Activated T-cell treated with anti-CD3 and anti-CD28 coated beads for 24 hours (primary cell): ENCODE data around the gene FLNB.
A peak's percentile ranks its signal among the peaks of the same experiment; 100 is the strongest.
"Not testable (repeated sequence)": the region's sequence is repeated elsewhere in the genome, so short reads cannot be mapped to it uniquely, and the experiment has no call there.

Source experiments
- DNase-seq: peaks from one replicate; pipeline ENCODE4 v3.0.0-alpha.2; 2020; ENCODE audit warnings: low read depth

The FLNB gene

DNA sequence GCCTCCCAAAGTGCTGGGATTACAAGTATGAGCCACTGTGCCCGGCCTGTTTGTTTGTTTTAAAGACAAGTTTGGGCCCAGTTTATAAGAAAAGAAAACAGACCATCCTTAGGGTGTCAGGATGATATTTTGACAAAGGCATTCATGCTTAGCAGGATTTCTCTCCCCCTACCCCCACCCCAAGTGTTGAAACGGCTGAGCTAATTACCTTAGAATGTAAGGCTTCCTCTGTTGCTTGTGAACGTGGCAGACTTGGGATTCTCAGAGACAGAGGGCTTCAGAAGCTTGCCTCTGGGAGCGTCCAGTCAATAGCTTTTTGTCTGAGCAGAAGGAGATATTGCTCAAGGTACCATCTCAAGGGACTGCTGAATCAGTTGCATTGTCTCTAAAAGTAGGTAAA lies 24.0 kb downstream of the FLNB start:
- DNase-seq = no peak

DNA sequence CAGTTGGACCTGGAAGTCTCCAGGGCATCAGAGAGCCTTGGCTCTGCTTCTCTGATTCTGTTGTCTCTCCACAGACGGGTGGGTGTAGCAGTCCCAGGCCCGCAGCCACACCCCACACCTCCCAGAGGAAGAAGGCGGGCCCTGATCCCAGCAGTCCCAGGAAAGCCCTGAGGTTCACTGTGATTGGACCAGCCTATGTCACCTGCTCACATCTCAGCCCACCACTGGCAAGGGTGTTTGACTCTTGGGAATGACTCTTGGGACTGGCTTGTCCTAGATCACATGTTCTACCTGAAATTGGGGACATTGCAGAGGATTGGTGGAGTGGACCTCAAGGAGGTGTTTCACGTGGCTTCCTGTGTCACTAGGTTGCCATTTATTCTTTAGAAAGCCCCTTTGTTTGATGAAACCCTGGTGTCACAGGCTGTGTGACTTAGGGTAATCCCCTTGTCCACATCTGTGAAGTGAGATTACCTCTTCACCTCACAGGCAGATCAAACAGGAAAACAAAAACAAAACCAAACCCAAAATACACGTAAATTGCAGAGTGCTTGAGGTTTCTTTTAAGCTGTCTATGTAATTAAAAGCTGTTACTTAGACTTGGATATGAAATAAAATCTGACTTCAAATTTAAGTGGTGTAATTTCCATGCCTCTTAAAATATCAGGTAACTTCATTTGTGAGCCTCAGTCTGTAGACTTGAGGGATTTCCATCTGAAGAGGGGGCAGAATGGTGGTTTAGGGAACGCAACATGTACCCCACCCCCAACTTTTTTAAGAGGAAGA lies 26.7 kb downstream of the FLNB start:
- peak; percentile 32 for DNase-seq

DNA sequence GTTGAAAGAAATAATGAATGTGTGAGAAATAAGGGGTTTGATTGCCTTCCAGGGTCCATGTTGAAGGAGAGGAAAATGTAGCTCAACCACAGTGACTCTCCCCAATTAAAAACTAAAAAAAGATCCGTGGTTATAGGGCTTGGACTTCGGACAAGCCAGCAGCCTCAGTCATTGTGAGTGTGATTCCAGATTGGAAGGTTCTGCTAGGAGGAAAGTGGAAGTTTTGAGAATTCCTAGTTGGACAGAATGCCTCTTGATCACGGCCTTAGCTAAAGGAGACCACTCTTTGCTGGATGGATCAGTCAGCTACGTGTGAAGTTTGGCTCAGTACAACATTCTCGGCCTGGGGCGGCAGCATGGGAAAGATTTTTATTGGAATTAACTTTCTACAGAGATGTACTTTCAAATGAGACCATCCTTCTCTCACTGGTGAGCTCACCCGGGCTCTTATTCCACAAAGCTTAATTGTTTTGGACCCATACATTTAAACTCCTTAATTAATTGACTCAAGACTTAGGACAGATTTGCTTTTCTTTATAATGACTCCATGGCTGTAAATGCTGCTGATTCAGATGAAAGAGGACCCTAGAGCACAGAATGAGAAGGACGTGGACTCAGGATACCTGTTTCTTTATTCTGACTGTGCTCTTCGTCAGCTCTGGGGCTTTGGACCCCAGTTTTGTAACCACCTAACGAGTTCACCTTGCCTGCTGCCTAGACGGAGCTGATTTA lies 27.5 kb downstream of the FLNB start:
- DNase-seq = no peak

DNA sequence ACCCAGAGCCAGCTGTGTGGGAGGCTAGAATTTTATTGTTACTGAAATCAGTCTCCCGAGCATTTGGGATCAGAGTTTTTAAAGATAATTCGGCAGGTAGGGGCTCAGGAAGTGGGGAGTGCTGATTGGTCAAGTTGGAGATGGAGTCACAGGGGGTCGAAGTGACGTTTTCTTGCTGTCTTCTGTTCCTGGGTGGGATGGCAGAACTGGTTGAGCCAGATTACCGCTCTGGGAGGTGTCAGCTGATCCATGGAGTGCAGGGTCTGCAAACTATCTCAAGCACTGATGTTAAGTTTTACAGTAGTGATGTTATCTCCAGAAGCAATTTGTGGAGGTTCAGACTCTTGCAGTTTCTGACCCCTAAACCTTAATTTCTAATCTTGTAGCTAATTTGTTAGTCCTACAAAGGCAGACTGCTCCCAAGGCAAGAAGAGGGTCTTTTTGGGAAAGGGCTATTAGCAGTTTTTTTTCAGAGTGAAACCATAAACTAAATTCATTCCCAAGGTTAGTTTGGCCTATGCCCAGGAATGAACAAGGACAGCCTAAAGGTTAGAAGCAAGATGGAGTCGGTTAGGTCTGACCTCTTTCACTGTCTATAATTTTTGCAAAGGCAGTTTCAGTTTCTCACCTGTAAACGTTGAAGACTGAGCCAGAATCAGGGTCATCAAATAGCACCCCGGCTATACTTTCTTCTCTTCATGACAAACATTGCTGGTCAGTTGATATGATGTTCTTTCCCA lies 28.2 kb downstream of the FLNB start:
- DNase-seq = no peak

DNA sequence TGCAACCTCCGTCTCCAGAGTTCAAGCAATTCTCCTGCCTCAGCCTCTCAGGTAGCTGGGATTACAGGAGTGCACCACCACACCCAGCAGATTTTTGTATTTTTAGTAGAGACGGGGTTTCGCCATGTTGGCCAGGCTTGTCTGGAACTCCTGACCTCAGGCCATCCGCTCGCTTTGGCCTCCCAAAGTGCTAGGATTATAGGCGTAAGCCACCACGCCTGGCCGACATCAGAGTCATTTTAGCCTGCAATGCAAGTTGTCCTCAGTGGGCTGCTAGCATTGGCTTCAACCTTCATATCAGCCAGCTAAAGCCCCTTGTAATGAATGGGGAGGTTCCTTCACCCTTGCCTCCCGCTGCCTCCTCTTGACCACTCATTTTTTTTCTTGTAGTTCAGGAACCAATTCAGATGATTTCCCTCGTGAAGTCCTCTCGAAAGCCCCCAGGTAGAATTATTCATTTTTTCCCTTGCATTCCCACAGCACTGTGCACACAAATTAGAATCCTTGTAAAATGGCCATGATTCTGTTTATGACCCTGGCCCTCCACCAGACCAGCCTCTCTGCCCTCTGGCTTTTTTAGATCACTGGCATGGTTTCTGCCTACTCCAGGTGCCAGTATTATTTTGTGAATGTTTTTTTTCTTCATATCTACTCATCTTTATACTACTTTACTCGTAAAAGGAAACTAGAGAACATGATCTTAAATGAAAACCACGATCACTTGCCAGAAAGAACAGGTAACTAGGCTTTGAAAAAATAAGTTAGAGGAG lies 29.1 kb downstream of the FLNB start:
- DNase-seq = no peak

DNA sequence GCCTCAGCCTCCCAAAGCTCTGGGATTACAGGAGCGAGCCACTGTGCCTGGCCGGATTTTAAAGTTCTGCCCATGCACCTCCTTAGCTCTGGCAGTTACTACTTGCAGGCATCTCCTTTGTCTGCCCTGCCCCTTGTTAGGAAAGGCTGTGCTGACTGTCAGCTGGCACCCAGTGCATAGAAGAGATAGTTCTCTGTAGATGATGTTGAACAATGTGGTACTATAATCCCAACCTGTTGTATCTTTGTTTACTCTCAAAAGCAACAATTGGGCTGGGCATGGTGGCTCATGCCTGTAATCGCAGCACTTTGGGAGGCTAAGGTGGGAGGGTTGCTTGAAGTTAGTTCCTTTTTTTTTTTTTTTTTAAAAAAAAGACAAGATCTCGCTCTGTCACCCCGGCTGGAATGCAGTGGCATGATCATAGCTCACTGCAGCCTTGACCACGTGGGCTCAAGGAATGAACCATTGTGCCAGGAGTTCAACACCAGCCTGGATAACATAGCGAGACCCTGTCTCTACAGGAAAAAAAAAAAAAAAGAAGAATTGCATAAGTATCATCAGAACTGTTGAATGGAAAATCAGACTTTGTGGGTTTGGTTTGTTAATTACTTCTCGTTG lies 30.6 kb downstream of the FLNB start:
- no peak for DNase-seq

DNA sequence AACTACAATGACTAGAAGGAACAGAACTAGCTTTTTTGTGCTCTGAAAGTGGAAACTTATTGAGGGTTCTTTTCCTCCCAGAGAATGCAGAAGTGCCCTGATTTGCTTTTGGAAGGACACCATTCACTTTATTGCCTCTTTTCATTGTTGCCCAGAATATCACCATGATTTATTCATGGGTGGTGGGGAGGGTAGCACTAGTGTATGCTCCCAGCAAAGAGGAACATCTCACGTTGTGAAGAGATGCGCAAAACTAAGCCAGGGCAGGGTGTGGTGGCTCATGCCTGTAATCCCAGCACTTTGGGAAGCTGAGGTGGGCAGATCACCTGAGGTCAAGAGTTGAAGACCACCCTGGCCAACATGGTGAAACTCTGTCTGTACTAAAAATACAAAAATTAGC lies 31.4 kb downstream of the FLNB start:
- no peak for DNase-seq

DNA sequence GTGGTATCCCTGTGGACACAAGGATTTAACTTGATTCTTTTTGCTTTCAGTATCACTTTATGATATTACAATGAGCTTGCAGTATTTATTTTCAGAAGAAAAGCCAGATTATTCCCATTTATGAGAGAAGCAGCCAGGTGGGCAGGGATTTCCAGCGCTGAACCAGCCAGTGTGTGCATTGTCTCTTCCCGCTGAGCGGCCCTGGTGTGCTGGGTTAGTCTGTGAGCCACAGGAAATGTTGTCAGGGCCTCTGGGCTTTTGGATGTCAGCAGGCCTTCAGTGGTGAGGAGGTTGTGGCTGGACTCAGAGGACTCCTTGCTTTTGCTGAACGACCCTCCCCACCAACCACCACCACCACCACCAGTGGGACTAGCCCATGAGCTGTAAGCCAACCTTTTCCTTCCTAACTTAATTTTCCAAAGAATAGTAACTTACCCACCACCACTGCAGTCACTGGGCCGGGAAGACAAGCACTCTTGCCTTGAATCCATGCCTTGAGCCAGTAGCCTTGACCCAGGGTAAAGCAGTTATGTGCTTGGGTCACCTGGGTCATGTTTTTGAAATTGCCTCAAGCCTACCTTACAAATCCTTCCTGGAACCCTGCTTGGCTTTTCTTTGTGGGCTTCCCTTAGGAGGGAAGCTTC lies 33.1 kb downstream of the FLNB start:
- no peak for DNase-seq

DNA sequence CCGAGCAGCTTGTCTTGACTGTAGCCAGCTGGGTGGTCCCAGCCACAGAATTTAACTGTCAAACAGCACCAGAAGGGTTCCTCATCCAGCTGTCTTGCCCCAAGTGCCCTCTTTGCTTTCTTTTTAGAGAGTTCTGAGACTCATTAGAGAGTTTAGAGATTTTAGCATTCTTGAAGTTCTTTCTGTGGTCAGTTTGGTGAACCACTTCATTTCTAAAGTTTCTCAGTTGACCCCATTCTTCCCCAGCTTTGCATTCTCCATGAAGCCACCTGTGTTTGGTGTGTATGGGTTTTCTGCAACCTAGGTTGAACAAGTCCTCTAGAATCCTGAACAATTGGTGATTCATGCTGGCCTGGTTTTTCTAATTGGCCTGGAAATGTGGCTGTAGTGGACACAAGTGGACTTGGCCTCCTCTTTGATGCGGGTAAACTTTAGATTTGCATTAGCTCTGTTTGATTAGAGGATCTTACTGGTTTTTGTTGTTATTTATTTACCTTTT lies 33.7 kb downstream of the FLNB start:
- no peak for DNase-seq

DNA sequence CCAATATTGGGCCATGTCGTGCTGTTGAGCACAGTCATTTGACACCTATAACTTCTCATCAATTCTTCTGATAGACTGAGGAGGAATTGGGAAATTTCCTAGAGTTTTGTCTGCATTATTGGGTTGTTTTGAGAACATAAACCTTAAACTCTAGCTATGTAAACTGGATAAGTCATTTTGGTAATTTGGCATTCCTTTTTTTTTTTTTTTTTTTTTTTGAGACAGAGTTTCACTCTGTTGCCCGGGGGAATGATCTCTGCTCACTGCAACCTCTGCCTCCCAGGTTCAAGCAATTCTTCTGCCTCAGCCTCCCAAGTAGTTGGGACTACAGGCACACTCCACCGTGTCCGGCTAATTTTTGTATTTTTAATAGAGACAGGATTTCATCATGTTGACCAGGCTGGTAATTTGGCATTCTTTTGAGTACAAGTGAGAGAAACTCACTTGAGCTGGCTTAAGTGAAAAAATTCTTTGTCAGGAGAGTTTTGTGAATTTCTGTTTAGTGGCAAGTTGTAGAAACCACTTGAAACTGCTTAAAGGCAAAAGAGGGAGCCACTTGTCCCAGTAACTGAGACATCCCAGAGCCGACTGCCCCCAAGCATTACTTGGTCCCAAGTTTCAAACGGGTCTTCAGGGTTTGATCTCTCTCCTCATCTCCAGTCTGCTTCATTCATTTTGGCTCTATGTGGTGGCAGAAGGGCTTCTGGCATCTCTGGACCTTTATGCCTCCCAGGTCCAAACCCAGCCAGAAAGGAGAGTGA lies 34.9 kb downstream of the FLNB start:
- DNase-seq = no peak

DNA sequence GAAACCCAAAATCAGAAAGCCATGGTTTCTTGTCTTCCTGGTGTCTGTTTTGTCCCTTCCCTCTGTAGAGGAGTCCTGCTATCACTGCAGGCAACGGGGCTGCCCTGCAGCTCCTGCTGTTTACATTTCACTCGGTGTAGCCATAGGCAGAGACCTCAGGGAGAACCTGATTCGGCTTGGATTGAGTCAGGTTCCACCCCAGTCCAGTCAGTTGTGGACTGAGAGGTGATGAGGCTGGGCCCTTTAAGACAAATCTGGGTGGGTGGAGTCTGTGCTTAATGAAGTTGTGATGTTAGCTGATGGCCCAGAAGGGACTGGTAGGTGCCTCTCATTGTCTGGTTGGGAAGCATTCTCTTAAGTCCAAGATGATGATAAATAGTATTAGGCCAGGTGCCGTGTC lies 35.7 kb downstream of the FLNB start:
- DNase-seq = no peak

DNA sequence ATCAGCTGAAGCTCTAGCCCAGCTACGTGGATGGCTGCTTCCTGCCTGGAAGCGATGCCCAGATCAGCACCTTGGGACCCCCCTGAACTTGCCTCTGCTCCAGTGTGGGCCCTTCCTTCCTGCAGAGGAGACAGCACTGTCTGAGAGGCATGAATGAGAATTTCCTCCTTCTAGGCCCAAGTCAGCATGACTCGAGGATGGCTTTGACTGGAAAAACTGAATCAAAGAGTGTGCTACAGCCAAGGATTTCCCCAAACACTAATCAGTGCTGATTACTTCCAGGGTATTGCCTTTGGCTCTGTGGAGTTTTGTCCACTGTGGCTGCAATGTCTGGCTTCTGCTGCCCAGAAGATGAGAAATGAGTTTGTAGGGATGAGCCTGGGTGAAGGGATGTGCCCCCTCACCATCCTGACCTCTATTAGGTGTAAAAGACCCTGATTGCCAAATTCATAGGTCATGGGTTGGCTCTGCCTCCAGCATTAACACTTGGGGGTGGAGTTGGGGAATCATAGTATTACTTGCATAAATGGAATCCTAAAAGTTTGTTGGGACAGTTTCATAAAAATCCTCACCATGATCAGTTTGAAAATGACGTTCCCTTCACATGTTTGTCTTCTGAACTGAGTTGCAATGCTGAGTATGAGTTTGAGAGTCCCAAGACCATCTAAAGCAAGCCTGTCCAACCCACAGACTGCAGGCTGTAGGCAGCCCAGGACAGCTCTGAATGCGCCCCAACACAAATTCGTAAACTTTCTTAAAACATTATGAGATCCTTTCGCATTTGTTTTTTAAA lies 36.7 kb downstream of the FLNB start:
- no peak for DNase-seq

DNA sequence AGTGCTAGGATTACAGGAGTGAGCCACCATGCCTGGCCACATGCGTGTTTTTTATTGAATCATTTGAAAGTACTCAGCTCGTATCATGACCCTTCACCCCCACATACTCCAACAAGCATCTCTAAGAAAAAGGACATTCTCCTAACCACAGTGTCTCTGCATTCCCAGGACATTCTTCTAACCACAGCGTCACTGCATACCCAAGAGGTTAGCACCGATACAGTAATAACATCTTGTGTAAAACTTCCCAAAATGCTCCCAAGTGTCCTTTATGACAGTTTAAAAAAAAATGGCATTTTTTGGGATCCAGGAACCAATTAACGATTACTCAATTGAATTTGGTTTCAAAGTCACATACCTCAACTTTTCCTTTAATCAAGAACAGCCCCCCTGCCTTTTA lies 39.6 kb downstream of the FLNB start:
- DNase-seq = no peak

DNA sequence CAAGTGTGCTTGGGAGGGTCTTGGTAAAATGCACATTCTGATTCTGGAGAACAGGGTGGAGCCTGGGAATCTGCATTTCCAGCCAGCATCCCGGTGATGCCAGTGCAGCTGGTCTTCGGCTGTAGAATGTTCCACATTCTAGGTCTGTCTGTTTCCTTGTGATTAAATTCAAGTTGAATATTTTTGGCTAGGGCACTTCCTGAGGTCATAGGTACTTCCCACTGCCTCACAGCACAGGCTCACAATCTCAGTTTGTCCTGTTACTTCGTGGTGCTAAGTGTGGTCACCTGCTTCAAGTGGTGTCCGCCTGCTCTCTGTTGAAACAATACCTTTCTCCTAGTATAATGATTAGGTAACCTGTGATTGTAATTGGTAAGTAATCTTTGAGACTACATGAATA lies 40.1 kb downstream of the FLNB start:
- no peak for DNase-seq

DNA sequence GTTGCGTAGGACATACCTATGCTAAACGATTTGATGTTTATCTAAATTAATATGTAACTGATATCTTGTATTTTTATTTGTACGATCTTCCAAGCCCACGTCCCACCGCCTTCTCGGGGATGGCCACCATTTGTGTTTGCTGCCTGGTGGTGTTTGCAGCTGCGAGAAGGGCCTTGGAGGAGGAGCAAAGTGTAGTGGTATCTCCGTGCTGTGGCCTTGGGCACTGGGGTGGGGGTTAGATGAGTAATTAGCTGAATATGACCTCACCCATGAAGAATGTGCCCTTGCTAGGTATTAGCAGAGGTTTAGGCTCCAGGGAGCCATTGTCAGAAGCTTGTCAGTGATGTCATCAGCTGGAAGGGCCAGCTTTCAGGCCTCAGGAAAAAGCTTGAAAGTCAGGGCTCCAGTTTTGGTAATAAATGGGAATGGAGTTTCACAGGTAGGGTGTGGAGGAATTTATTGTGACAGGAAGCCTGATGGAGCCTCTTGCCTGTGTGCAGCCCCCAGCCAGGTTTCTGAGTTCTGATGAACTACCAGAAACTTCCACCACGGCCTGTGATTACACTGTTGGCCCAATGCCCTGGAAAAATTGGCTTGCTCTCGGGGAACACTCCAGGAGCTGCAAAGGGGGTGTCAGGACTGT lies 41.0 kb downstream of the FLNB start:
- DNase-seq = no peak

DNA sequence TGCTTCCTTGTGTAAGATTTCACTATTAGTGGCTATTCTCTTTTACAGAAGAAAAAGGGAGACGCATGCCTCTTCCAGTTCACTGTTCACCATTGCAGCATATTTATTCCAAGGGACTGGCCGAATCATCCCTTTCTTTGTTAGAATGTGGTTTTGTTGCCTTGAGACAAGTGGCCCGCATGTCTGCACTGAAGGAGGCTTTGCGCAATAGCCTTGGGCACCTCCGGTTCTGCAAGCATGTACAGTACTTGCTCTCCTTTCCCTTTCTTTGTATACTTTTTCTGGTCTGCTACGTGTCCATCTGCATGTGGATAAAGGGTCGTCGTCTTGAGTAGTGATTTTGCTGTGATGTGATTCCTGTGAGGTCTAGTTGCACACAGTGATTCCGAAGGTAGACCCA lies 43.0 kb downstream of the FLNB start:
- DNase-seq = no peak

DNA sequence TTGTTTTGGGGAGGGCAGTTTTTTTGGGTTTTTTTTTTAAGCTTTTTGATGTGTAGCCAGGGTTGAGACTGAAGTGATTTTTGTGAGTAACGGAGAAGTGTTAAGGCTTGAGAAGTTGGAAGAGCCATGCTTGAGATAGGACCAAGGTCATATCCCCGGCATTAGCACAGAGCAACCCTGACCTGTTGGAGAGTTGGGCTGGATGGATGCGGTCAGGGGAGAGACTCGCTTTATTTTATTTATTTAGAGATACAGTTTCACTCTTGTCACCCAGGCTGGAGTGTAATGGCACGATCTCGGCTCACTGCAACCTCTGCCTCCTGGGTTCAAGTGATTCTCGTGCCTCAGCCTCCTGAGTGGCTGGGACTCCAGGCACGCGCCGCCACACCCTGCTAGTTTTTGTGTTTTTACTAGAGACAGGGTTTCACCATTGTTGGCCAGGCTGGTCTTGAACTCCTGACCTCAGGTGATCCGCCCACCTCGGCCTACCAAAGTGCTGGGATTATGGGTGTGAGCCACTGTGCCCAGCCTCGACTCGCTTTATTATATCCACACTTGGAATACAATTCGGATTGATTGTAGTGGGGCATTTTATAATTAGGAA lies 43.5 kb downstream of the FLNB start:
- not testable (repeated sequence) for DNase-seq
